Measurements from ENCODE around the gene ZNF23. TPM values are rescaled to one million over a fixed set of nuclear protein-coding genes. Genes with fewer than 3 reads are reported as not detected.

ZNF23 gene
- total RNA-seq, 1 experiment from 2014 or later: 11.6 TPM

DNA sequence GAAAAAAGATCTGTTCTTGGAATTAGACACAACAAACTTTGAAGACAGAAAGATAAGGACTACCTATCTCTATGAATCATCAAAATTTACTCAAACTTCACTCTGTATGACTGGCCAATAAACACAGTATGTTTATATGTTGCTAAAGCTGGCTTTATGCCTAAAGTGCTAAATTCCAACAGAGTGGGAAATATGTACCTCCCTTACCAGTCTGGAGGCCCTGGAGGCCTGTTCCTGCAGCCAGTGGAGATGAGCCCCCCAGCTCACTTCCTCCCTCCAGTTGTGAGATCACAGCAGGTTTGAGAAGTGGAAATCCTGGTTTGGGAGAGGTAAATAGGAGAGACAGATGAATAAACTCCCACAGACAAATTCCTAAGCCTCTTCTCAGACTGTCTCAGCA, 9.0 kb downstream of the ZNF23 start (continued):
- TF ChIP-seq IRF1 (CRISPR knock-in tag; IDR thresholded peaks at IDR 0.05) (no peak), USF1 (CRISPR knock-in tag; IDR thresholded peaks at IDR 0.05) (no peak), ZNF396 (CRISPR knock-in tag; IDR thresholded peaks at IDR 0.05; ENCODE audit: borderline replicate concordance) (no peak), FOXK1 (CRISPR knock-in tag; IDR thresholded peaks at IDR 0.05) (no peak), TP53 (CRISPR knock-in tag; IDR thresholded peaks at IDR 0.05) (no peak), ATF2 (CRISPR knock-in tag; IDR thresholded peaks at IDR 0.05; ENCODE audit: borderline replicate concordance, low read depth) (no peak), NFYB (CRISPR knock-in tag; conservative IDR thresholded peaks at IDR 0.05; ENCODE audit: low read depth) (no peak)
- TF ChIP-seq, protein P1, sequence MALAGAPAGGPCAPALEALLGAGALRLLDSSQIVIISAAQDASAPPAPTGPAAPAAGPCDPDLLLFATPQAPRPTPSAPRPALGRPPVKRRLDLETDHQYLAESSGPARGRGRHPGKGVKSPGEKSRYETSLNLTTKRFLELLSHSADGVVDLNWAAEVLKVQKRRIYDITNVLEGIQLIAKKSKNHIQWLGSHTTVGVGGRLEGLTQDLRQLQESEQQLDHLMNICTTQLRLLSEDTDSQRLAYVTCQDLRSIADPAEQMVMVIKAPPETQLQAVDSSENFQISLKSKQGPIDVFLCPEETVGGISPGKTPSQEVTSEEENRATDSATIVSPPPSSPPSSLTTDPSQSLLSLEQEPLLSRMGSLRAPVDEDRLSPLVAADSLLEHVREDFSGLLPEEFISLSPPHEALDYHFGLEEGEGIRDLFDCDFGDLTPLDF (CRISPR knock-in tag; IDR thresholded peaks at IDR 0.05): no peak

- Mint-ChIP-seq H3K4me3 (no peak overlapping the region), H3K27ac (no peak overlapping the region), H3K36me3 (peaks cover 71% of the 10 kb centered on the region), H3K27me3 (ENCODE audit: low read depth) (peaks cover 10% of the 10 kb centered on the region), H3K9me3 (peaks cover 83% of the 10 kb centered on the region), H3K4me1 (no peaks in the 10 kb centered on the region)
- DNase-seq (ENCODE audit: low spot score): no peak
- TF ChIP-seq SMAD3 (CRISPR knock-in tag; IDR thresholded peaks at IDR 0.05; ENCODE audit: borderline replicate concordance) (no peak), NFYB (CRISPR knock-in tag; conservative IDR thresholded peaks at IDR 0.05; ENCODE audit: low read depth) (no peak), HMGA2 (CRISPR knock-in tag; IDR thresholded peaks at IDR 0.05) (no peak), SMAD4 (CRISPR knock-in tag; IDR thresholded peaks at IDR 0.05) (no peak), KAT7 (CRISPR knock-in tag; IDR thresholded peaks at IDR 0.05; ENCODE audit: borderline replicate concordance) (no peak), ATF1 (CRISPR knock-in tag; IDR thresholded peaks at IDR 0.05) (no peak), PRRX2 (CRISPR knock-in tag; IDR thresholded peaks at IDR 0.05) (no peak), NR1H2 (CRISPR knock-in tag; IDR thresholded peaks at IDR 0.05) (no peak), ZBTB21 (CRISPR knock-in tag; IDR thresholded peaks at IDR 0.05; ENCODE audit: borderline replicate concordance) (no peak), NR2C2 (CRISPR knock-in tag; IDR thresholded peaks at IDR 0.05) (no peak), STAT6 (CRISPR knock-in tag; conservative IDR thresholded peaks at IDR 0.05; ENCODE audit: low read depth) (no peak), ERG (CRISPR knock-in tag; IDR thresholded peaks at IDR 0.05) (no peak)
- TF ChIP-seq, protein P2, sequence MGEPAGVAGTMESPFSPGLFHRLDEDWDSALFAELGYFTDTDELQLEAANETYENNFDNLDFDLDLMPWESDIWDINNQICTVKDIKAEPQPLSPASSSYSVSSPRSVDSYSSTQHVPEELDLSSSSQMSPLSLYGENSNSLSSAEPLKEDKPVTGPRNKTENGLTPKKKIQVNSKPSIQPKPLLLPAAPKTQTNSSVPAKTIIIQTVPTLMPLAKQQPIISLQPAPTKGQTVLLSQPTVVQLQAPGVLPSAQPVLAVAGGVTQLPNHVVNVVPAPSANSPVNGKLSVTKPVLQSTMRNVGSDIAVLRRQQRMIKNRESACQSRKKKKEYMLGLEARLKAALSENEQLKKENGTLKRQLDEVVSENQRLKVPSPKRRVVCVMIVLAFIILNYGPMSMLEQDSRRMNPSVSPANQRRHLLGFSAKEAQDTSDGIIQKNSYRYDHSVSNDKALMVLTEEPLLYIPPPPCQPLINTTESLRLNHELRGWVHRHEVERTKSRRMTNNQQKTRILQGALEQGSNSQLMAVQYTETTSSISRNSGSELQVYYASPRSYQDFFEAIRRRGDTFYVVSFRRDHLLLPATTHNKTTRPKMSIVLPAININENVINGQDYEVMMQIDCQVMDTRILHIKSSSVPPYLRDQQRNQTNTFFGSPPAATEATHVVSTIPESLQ (CRISPR knock-in tag; IDR thresholded peaks at IDR 0.05): no peak
- ChIA-PET CTCF (no interaction called here), POLR2A (no interaction called here)
- ATAC-seq: no peak
Observed at GRCh38 chr16:71449020-71449419, 13.0 kb downstream of the ZNF23 start.
